WTC11 (cell line): ENCODE results near the gene GRAMD4. TPM values are rescaled to one million over a fixed set of nuclear protein-coding genes. Genes with fewer than 3 reads are reported as not detected.

Experiments used
- ATAC-seq: fragments of 200-7000 bp; cut with Tn5 transposase; 2 replicates; pipeline ENCODE4 v1.10.0; 2021; ENCODE audit warnings: mild to moderate bottlenecking, moderate library complexity
- CTCF ChIA-PET: fragments of 300-600 bp; sonication (Branson Sonifier 250); formaldehyde crosslinking; loops from one replicate; lab custom pipeline; 2021; ENCODE audit warnings: antibody characterized with exemption; lab: Charles Lee
- POLR2A ChIA-PET: fragments of 350-600 bp; sonication (Branson Sonifier 250); formaldehyde crosslinking; loops from one replicate; lab custom pipeline; 2021; ENCODE audit warnings: antibody characterized with exemption; lab: Charles Lee
- DNase-seq: peaks from one replicate; pipeline ENCODE4 v3.0.0; 2021; ENCODE audit warnings: low spot score
- H3K27ac Mint-ChIP-seq: 2 replicates; pipeline ENCODE4 v1.8.0; 2021; ENCODE audit warnings: mixed read lengths
- H3K27me3 Mint-ChIP-seq: 2 replicates; pipeline ENCODE4 v1.8.0; 2021; ENCODE audit warnings: low read depth, mild to moderate bottlenecking, moderate library complexity, mixed read lengths
- H3K36me3 Mint-ChIP-seq: 2 replicates; pipeline ENCODE4 v1.8.0; 2021; ENCODE audit warnings: mixed read lengths
- H3K4me1 Mint-ChIP-seq: 2 replicates; pipeline ENCODE4 v1.8.0; 2022; ENCODE audit warnings: mixed read lengths
- H3K4me3 Mint-ChIP-seq: 2 replicates; pipeline ENCODE4 v1.8.0; 2021; ENCODE audit warnings: mild to moderate bottlenecking, moderate library complexity, mixed read lengths
- H3K9me3 Mint-ChIP-seq: 2 replicates; pipeline ENCODE4 v1.8.0; 2021; ENCODE audit warnings: mixed read lengths
- ATF1 ChIP-seq: sonication (generic); formaldehyde crosslinking; IDR thresholded peaks from 2 replicates; pipeline ENCODE4 v1.8.1; 2023; ENCODE audit warnings: mild to moderate bottlenecking, moderate library complexity, missing genetic modification reagents
- CREM ChIP-seq: sonication (generic); formaldehyde crosslinking; IDR thresholded peaks from 2 replicates; pipeline ENCODE4 v1.8.1; 2022; ENCODE audit warnings: mild to moderate bottlenecking, missing genetic modification reagents, moderate library complexity
- EMX1 ChIP-seq: fragments of 250-450 bp; sonication (Bioruptor Pico); IDR thresholded peaks from 2 replicates; pipeline ENCODE4 v1.8.0; 2021; ENCODE audit warnings: mild to moderate bottlenecking
- FOXK1 ChIP-seq: sonication (generic); formaldehyde crosslinking; IDR thresholded peaks from 2 replicates; pipeline ENCODE4 v1.8.0; 2022; ENCODE audit warnings: mild to moderate bottlenecking, moderate library complexity, missing genetic modification reagents
- HMGA2 ChIP-seq: fragments of 250-450 bp; sonication (Bioruptor Pico); IDR thresholded peaks from 2 replicates; pipeline ENCODE4 v1.4.0; 2021; ENCODE audit warnings: mild to moderate bottlenecking, moderate library complexity
- JAZF1 ChIP-seq: fragments of 250-450 bp; sonication (Bioruptor Pico); IDR thresholded peaks from 2 replicates; pipeline ENCODE4 v1.9.0; 2021; ENCODE audit warnings: moderate library complexity, mild to moderate bottlenecking, inconsistent platforms
- JUN ChIP-seq: sonication (generic); formaldehyde crosslinking; IDR thresholded peaks from 2 replicates; pipeline ENCODE4 v1.8.0; 2023; ENCODE audit warnings: mild to moderate bottlenecking, missing genetic modification reagents
- SP1 ChIP-seq: sonication (generic); formaldehyde crosslinking; conservative IDR thresholded peaks from 2 replicates; pipeline ENCODE4 v1.8.1; 2022; ENCODE audit warnings: missing genetic modification reagents
- total RNA-seq: library from RNA; stranded (reverse); gene quantifications from 3 replicates; pipeline ENCODE4 v1.2.3, GENCODE V29; 2021
- TF ChIP-seq, protein P1 (sequence below): fragments of 250-450 bp; sonication (Bioruptor Pico); IDR thresholded peaks from 2 replicates; pipeline ENCODE4 v1.9.0; 2021; ENCODE audit warnings: mild to moderate bottlenecking
- TF ChIP-seq, protein P2 (sequence below): sonication (generic); formaldehyde crosslinking; IDR thresholded peaks from 2 replicates; pipeline ENCODE4 v1.8.1; 2022; ENCODE audit warnings: low read depth, missing genetic modification reagents, borderline replicate concordance
- TF ChIP-seq, protein P3 (sequence below): fragments of 250-450 bp; sonication (Bioruptor Pico); IDR thresholded peaks from 2 replicates; pipeline ENCODE4 v1.8.0; 2021; ENCODE audit warnings: mild to moderate bottlenecking
- TF ChIP-seq, protein P4 (sequence below): sonication (generic); formaldehyde crosslinking; conservative IDR thresholded peaks from 2 replicates; pipeline ENCODE4 v1.8.1; 2023; ENCODE audit warnings: mild to moderate bottlenecking, low read depth, missing genetic modification reagents, moderate library complexity
- TF ChIP-seq, protein P5 (sequence below): sonication (generic); formaldehyde crosslinking; IDR thresholded peaks from 2 replicates; pipeline ENCODE4 v1.8.0; 2022; ENCODE audit warnings: mild to moderate bottlenecking, missing genetic modification reagents
- TF ChIP-seq, protein P6 (sequence below): sonication (generic); formaldehyde crosslinking; IDR thresholded peaks from 2 replicates; pipeline ENCODE4 v1.8.0; 2023; ENCODE audit warnings: mild to moderate bottlenecking, missing genetic modification reagents
- TF ChIP-seq, protein P7 (sequence below): sonication (generic); formaldehyde crosslinking; IDR thresholded peaks from 2 replicates; pipeline ENCODE4 v1.8.1; 2023; ENCODE audit warnings: mild to moderate bottlenecking, missing genetic modification reagents
- TF ChIP-seq, protein P8 (sequence below): sonication (generic); formaldehyde crosslinking; IDR thresholded peaks from 2 replicates; pipeline ENCODE4 v1.8.1; 2022; ENCODE audit warnings: low read depth, mild to moderate bottlenecking, moderate library complexity, missing genetic modification reagents, borderline replicate concordance

Gene GRAMD4
- total RNA-seq, 1 experiment from 2014 or later, result 41.0 TPM

DNA sequence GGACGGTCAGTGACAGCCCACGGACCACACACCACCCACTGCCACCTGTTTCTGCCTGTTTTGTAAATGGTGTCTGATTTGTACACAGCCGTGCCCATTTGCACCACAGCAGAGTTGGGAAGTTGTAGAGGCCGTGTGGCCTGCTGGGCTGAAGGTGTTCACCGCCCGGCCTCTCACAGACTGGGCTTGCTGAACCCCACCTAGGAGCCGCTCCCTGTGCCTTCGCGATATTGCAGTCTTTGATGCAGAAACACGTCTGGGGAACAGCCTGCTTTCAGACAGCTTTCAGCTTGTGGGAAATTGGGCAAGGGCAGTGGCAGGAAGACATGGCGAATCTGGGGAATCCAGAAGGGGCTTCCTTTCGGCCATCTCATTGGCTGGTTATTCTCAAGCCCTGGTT is 9.8 kb upstream of the GRAMD4 start:
- Mint-ChIP-seq H3K27ac (no peak overlapping the region), H3K27me3 (no peaks in the 10 kb centered on the region), H3K36me3 (peaks cover under 1% of the 10 kb centered on the region; the same call in 1 of the 2 replicates), H3K4me1 (peaks cover 14% of the 10 kb centered on the region), H3K9me3 (peaks cover 1% of the 10 kb centered on the region), H3K4me3 (no peak overlapping the region)
- CTCF ChIA-PET, result no interaction called here
- POLR2A ChIA-PET, result no interaction called here
- DNase-seq (no peak), ATAC-seq (no peak)
- no peak for TF ChIP-seq JAZF1 (CRISPR knock-in tag)
- TF ChIP-seq, protein P1, sequence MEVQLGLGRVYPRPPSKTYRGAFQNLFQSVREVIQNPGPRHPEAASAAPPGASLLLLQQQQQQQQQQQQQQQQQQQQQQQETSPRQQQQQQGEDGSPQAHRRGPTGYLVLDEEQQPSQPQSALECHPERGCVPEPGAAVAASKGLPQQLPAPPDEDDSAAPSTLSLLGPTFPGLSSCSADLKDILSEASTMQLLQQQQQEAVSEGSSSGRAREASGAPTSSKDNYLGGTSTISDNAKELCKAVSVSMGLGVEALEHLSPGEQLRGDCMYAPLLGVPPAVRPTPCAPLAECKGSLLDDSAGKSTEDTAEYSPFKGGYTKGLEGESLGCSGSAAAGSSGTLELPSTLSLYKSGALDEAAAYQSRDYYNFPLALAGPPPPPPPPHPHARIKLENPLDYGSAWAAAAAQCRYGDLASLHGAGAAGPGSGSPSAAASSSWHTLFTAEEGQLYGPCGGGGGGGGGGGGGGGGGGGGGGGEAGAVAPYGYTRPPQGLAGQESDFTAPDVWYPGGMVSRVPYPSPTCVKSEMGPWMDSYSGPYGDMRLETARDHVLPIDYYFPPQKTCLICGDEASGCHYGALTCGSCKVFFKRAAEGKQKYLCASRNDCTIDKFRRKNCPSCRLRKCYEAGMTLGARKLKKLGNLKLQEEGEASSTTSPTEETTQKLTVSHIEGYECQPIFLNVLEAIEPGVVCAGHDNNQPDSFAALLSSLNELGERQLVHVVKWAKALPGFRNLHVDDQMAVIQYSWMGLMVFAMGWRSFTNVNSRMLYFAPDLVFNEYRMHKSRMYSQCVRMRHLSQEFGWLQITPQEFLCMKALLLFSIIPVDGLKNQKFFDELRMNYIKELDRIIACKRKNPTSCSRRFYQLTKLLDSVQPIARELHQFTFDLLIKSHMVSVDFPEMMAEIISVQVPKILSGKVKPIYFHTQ, result no peak
- TF ChIP-seq, protein P2, sequence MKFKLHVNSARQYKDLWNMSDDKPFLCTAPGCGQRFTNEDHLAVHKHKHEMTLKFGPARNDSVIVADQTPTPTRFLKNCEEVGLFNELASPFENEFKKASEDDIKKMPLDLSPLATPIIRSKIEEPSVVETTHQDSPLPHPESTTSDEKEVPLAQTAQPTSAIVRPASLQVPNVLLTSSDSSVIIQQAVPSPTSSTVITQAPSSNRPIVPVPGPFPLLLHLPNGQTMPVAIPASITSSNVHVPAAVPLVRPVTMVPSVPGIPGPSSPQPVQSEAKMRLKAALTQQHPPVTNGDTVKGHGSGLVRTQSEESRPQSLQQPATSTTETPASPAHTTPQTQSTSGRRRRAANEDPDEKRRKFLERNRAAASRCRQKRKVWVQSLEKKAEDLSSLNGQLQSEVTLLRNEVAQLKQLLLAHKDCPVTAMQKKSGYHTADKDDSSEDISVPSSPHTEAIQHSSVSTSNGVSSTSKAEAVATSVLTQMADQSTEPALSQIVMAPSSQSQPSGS (CRISPR knock-in tag), result no peak
- TF ChIP-seq, protein P3, sequence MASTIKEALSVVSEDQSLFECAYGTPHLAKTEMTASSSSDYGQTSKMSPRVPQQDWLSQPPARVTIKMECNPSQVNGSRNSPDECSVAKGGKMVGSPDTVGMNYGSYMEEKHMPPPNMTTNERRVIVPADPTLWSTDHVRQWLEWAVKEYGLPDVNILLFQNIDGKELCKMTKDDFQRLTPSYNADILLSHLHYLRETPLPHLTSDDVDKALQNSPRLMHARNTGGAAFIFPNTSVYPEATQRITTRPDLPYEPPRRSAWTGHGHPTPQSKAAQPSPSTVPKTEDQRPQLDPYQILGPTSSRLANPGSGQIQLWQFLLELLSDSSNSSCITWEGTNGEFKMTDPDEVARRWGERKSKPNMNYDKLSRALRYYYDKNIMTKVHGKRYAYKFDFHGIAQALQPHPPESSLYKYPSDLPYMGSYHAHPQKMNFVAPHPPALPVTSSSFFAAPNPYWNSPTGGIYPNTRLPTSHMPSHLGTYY (CRISPR knock-in tag), result no peak
- TF ChIP-seq, protein P4, sequence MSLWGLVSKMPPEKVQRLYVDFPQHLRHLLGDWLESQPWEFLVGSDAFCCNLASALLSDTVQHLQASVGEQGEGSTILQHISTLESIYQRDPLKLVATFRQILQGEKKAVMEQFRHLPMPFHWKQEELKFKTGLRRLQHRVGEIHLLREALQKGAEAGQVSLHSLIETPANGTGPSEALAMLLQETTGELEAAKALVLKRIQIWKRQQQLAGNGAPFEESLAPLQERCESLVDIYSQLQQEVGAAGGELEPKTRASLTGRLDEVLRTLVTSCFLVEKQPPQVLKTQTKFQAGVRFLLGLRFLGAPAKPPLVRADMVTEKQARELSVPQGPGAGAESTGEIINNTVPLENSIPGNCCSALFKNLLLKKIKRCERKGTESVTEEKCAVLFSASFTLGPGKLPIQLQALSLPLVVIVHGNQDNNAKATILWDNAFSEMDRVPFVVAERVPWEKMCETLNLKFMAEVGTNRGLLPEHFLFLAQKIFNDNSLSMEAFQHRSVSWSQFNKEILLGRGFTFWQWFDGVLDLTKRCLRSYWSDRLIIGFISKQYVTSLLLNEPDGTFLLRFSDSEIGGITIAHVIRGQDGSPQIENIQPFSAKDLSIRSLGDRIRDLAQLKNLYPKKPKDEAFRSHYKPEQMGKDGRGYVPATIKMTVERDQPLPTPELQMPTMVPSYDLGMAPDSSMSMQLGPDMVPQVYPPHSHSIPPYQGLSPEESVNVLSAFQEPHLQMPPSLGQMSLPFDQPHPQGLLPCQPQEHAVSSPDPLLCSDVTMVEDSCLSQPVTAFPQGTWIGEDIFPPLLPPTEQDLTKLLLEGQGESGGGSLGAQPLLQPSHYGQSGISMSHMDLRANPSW (CRISPR knock-in tag), result no peak
- TF ChIP-seq, protein P5, sequence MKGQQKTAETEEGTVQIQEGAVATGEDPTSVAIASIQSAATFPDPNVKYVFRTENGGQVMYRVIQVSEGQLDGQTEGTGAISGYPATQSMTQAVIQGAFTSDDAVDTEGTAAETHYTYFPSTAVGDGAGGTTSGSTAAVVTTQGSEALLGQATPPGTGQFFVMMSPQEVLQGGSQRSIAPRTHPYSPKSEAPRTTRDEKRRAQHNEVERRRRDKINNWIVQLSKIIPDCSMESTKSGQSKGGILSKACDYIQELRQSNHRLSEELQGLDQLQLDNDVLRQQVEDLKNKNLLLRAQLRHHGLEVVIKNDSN, result no peak
- no peak for TF ChIP-seq JUN (CRISPR knock-in tag)
- TF ChIP-seq EMX1 (CRISPR knock-in tag), result no peak
- TF ChIP-seq FOXK1 (CRISPR knock-in tag), result no peak
- TF ChIP-seq SP1 (CRISPR knock-in tag), result no peak
- TF ChIP-seq, protein P6, sequence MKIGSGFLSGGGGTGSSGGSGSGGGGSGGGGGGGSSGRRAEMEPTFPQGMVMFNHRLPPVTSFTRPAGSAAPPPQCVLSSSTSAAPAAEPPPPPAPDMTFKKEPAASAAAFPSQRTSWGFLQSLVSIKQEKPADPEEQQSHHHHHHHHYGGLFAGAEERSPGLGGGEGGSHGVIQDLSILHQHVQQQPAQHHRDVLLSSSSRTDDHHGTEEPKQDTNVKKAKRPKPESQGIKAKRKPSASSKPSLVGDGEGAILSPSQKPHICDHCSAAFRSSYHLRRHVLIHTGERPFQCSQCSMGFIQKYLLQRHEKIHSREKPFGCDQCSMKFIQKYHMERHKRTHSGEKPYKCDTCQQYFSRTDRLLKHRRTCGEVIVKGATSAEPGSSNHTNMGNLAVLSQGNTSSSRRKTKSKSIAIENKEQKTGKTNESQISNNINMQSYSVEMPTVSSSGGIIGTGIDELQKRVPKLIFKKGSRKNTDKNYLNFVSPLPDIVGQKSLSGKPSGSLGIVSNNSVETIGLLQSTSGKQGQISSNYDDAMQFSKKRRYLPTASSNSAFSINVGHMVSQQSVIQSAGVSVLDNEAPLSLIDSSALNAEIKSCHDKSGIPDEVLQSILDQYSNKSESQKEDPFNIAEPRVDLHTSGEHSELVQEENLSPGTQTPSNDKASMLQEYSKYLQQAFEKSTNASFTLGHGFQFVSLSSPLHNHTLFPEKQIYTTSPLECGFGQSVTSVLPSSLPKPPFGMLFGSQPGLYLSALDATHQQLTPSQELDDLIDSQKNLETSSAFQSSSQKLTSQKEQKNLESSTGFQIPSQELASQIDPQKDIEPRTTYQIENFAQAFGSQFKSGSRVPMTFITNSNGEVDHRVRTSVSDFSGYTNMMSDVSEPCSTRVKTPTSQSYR (CRISPR knock-in tag), result no peak
- TF ChIP-seq, protein P7, sequence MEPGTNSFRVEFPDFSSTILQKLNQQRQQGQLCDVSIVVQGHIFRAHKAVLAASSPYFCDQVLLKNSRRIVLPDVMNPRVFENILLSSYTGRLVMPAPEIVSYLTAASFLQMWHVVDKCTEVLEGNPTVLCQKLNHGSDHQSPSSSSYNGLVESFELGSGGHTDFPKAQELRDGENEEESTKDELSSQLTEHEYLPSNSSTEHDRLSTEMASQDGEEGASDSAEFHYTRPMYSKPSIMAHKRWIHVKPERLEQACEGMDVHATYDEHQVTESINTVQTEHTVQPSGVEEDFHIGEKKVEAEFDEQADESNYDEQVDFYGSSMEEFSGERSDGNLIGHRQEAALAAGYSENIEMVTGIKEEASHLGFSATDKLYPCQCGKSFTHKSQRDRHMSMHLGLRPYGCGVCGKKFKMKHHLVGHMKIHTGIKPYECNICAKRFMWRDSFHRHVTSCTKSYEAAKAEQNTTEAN (CRISPR knock-in tag), result no peak
- TF ChIP-seq HMGA2 (CRISPR knock-in tag), result no peak
- TF ChIP-seq, protein P8, sequence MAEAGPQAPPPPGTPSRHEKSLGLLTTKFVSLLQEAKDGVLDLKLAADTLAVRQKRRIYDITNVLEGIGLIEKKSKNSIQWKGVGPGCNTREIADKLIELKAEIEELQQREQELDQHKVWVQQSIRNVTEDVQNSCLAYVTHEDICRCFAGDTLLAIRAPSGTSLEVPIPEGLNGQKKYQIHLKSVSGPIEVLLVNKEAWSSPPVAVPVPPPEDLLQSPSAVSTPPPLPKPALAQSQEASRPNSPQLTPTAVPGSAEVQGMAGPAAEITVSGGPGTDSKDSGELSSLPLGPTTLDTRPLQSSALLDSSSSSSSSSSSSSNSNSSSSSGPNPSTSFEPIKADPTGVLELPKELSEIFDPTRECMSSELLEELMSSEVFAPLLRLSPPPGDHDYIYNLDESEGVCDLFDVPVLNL, result no peak
- TF ChIP-seq CREM (CRISPR knock-in tag), result no peak
- TF ChIP-seq ATF1 (CRISPR knock-in tag), result no peak
